A673 (cell line): ENCODE measurements around the gene GZMM. TPM values are rescaled to one million over a fixed set of nuclear protein-coding genes. Genes with fewer than 3 reads are reported as not detected.

Experiments used
- BruUV-seq: library from RNA; stranded (reverse); fragments of 400-500 nt; replicated peaks from 2 replicates; lab custom pipeline; 2021; lab: Mats Ljungman, UMichigan
- CTCF ChIA-PET: fragments of 300-600 bp; sonication (Branson Sonifier 250); formaldehyde crosslinking; loops from one replicate; lab custom pipeline; 2022; ENCODE audit warnings: antibody characterized with exemption; lab: Charles Lee
- POLR2A ChIA-PET: fragments of 300-600 bp; sonication (Branson Sonifier 250); formaldehyde crosslinking; loops from one replicate; lab custom pipeline; 2022; ENCODE audit warnings: antibody characterized with exemption; ENCODE audit not compliant: low non-redundant PET; lab: Charles Lee
- DNase-seq: peaks from one replicate; pipeline ENCODE4 v3.0.0-alpha.2; 2015; ENCODE audit warnings: low spot score
- H3K27ac ChIP-seq: fragments of 200-600 bp; sonication (generic); 2 replicates; pipeline ENCODE4 v1.5.1; 2016; ENCODE audit warnings: mixed run types, low read depth, mild to moderate bottlenecking, mixed read lengths, antibody characterized with exemption, low read length; ENCODE audit not compliant: poor library complexity, severe bottlenecking
- H3K27me3 ChIP-seq: fragments of 200-600 bp; sonication (generic); replicated peaks from 2 replicates; pipeline ENCODE4 v1.6.1; 2017; ENCODE audit warnings: mixed run types, low read depth, mild to moderate bottlenecking, mixed read lengths, antibody characterized with exemption, low read length; ENCODE audit not compliant: insufficient read depth, poor library complexity
- H3K36me3 ChIP-seq: fragments of 200-600 bp; sonication (generic); 2 replicates; pipeline ENCODE4 v1.6.1; 2016; ENCODE audit warnings: mixed run types, mild to moderate bottlenecking, mixed read lengths, antibody characterized with exemption, low read length; ENCODE audit not compliant: insufficient read depth, poor library complexity, severe bottlenecking
- H3K4me1 ChIP-seq: fragments of 200-600 bp; sonication (generic); 2 replicates; pipeline ENCODE4 v1.6.1; 2017; ENCODE audit warnings: mixed run types, mild to moderate bottlenecking, mixed read lengths, antibody characterized with exemption, low read length; ENCODE audit not compliant: insufficient read depth, poor library complexity, severe bottlenecking
- H3K4me3 ChIP-seq: fragments of 200-600 bp; sonication (generic); 2 replicates; pipeline ENCODE4 v1.5.1; 2016; ENCODE audit warnings: low read depth, mixed run types, mild to moderate bottlenecking, mixed read lengths, low read length; ENCODE audit not compliant: poor library complexity, severe bottlenecking
- H3K9me3 ChIP-seq: fragments of 200-600 bp; sonication (generic); 2 replicates; pipeline ENCODE4 v1.6.1; 2016; ENCODE audit warnings: mixed run types, low read depth, mild to moderate bottlenecking, mixed read lengths, antibody characterized with exemption, low read length; ENCODE audit not compliant: poor library complexity, severe bottlenecking
- EZH2 ChIP-seq: fragments of 200-600 bp; sonication (generic); IDR thresholded peaks from 2 replicates; pipeline ENCODE4 v1.6.1; 2017; ENCODE audit warnings: borderline replicate concordance, low read depth, mild to moderate bottlenecking, mixed read lengths, antibody characterized with exemption, low read length; ENCODE audit not compliant: poor library complexity, severe bottlenecking
- intact Hi-C: fragments of 100-400 bp; cut with micrococcal nuclease; formaldehyde crosslinking; loops from one replicate; pipeline ENCODE4 v1.10.0; 2022; ENCODE audit not compliant: unreplicated experiment
- total RNA-seq: library from RNA; stranded (reverse); gene quantifications from 2 replicates; pipeline ENCODE4 v1.2.3, GENCODE V29; 2021
- TF ChIP-seq, protein P1 (sequence below): fragments of 300-800, 200-600 bp; sonication (generic); conservative IDR thresholded peaks from 2 replicates; pipeline ENCODE4 v1.5.1; 2017; ENCODE audit warnings: low read depth, mild to moderate bottlenecking, antibody characterized with exemption, low read length, moderate library complexity, mixed read lengths

The GZMM gene
- total RNA-seq, 1 experiment from 2014 or later, result 2.5 TPM

GRCh38 chr19:540867-541637 lies 2.8 kb upstream of the GZMM start:
- Histone ChIP-seq H3K9me3 (no peaks in the 10 kb centered on the region), H3K27me3 (no peaks in the 10 kb centered on the region), H3K27ac (no peak overlapping the region), H3K36me3 (peaks cover 36% of the 10 kb centered on the region), H3K4me3 (no peak overlapping the region), H3K4me1 (no peaks in the 10 kb centered on the region)
- intact Hi-C loops, result no loop called here
- BruUV-seq, result no TSS peak
- CTCF ChIA-PET, result no interaction called here
- no peak for DNase-seq
- POLR2A ChIA-PET, result no interaction called here
- TF ChIP-seq, protein P1, sequence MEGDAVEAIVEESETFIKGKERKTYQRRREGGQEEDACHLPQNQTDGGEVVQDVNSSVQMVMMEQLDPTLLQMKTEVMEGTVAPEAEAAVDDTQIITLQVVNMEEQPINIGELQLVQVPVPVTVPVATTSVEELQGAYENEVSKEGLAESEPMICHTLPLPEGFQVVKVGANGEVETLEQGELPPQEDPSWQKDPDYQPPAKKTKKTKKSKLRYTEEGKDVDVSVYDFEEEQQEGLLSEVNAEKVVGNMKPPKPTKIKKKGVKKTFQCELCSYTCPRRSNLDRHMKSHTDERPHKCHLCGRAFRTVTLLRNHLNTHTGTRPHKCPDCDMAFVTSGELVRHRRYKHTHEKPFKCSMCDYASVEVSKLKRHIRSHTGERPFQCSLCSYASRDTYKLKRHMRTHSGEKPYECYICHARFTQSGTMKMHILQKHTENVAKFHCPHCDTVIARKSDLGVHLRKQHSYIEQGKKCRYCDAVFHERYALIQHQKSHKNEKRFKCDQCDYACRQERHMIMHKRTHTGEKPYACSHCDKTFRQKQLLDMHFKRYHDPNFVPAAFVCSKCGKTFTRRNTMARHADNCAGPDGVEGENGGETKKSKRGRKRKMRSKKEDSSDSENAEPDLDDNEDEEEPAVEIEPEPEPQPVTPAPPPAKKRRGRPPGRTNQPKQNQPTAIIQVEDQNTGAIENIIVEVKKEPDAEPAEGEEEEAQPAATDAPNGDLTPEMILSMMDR, result no peak
- TF ChIP-seq EZH2, result no peak

GRCh38 chr19:541699-542098 lies 2.2 kb upstream of the GZMM start:
- DNase-seq, result no peak
- Histone ChIP-seq H3K36me3 (peaks cover 30% of the 10 kb centered on the region), H3K9me3 (no peaks in the 10 kb centered on the region), H3K27me3 (no peaks in the 10 kb centered on the region), H3K4me1 (no peaks in the 10 kb centered on the region), H3K27ac (no peak overlapping the region), H3K4me3 (no peak overlapping the region)
- ChIA-PET POLR2A (no interaction called here), CTCF (no interaction called here)
- intact Hi-C loops, result no loop called here
- BruUV-seq, result no TSS peak
- TF ChIP-seq, protein P1, result no peak
- no peak for TF ChIP-seq EZH2

GRCh38 chr19:542173-542866 lies 1.5 kb upstream of the GZMM start:
- no peak for DNase-seq
- POLR2A ChIA-PET, result no interaction called here
- Histone ChIP-seq H3K4me3 (no peak overlapping the region), H3K9me3 (no peaks in the 10 kb centered on the region), H3K36me3 (peaks cover 25% of the 10 kb centered on the region), H3K27ac (no peak overlapping the region), H3K4me1 (no peaks in the 10 kb centered on the region), H3K27me3 (no peaks in the 10 kb centered on the region)
- TF ChIP-seq, protein P1, result no peak
- TF ChIP-seq EZH2, result no peak
- no TSS peak for BruUV-seq
- CTCF ChIA-PET, result interaction anchor here (0.6 kb wide), 1 partner anchor 338 kb away, joined by 3 read pairs; no protein-coding TSS in a partner anchor
- intact Hi-C loops, result no loop called here
